Heart left ventricle (tissue), 16 donors: ENCODE results near the gene ACAP3. TPM values are rescaled to one million over a fixed set of nuclear protein-coding genes. Genes with fewer than 3 reads are reported as not detected.

Source experiments
- ATAC-seq, 4 donors: fragments of 200-7000 bp; cut with Tn5 transposase; one replicate each; pipeline ENCODE4 v1.9.1; 2020 to 2022; ENCODE audit warnings: moderate library complexity in 4 of 4, mild to moderate bottlenecking in 3 of 4, moderate number of reproducible peaks in 1 of 4
- DNase-seq, 5 donors: peaks; one replicate each; pipeline ENCODE4 v3.0.0-alpha.2; 2020
- H3K27ac ChIP-seq, 12 donors: fragments of 200-600 bp; sonication (generic) in 4 of 12; one replicate each; pipeline versions ENCODE4 v1.5.0 to v1.8.0; 2016 to 2022; ENCODE audit warnings: mild to moderate bottlenecking in 2 of 12
- H3K27me3 ChIP-seq, 9 donors: fragments of 200-600 bp; sonication (generic) in 2 of 9; one replicate each; pipeline versions ENCODE4 v1.5.1 to v1.8.0; 2016 to 2022; ENCODE audit warnings: mild to moderate bottlenecking in 3 of 9
- H3K36me3 ChIP-seq, 9 donors: fragments of 200-600 bp; sonication (generic) in 2 of 9; one replicate each; pipeline versions ENCODE4 v1.5.0 to v1.8.0; 2018 to 2022; ENCODE audit warnings: mild to moderate bottlenecking in 2 of 9
- H3K4me1 ChIP-seq, 12 donors: fragments of 200-600 bp; sonication (generic) in 4 of 12; one replicate each; pipeline versions ENCODE4 v1.5.0 to v1.8.0; 2016 to 2022; ENCODE audit warnings: mild to moderate bottlenecking in 3 of 12
- H3K4me3 ChIP-seq, 12 donors: fragments of 200-600 bp; sonication (generic) in 4 of 12; one replicate each; pipeline versions ENCODE4 v1.5.0 to v1.8.0; 2017 to 2022; ENCODE audit warnings: mild to moderate bottlenecking in 9 of 12, moderate library complexity in 4 of 12
- H3K9me3 ChIP-seq, 12 donors: fragments of 200-600 bp; sonication (generic) in 4 of 12; one replicate each; pipeline versions ENCODE4 v1.5.0 to v1.8.0; 2016 to 2022; ENCODE audit warnings: mild to moderate bottlenecking in 1 of 12
- CTCF ChIP-seq, 12 donors: fragments of 200-600 bp; sonication (generic) in 4 of 12; IDR thresholded peaks; one replicate each; pipeline versions ENCODE4 v1.5.0 to v1.8.0; 2018 to 2022; ENCODE audit warnings: antibody characterized with exemption in 12 of 12, mild to moderate bottlenecking in 5 of 12
- POLR2A ChIP-seq, 2 donors: fragments of 450-650 bp; IDR thresholded peaks; one replicate each; pipeline ENCODE4 v1.6.1; 2017; ENCODE audit warnings: antibody characterized with exemption in 2 of 2, mild to moderate bottlenecking in 2 of 2, moderate library complexity in 2 of 2
- WGBS, 4 donors: extraction: QIAGEN DNeasy Blood & Tissue Kit in 2 of 4; methylation state at CpG; one replicate each; pipeline versions ENCODE4 v1.1.5 to v1.1.7; 2013 to 2018; 5-methylcytosine and 5-hydroxymethylcytosine counted together
- intact Hi-C, 10 donors: fragments of 100-400 bp; cut with DNase I; formaldehyde crosslinking; loops; one replicate each; pipeline versions ENCODE4 v1.11.1 to v1.14.2; 2022
- polyA plus RNA-seq, 2 donors: library from polyadenylated mRNA; stranded (reverse); fragments of 200-250 nt; gene quantifications; one replicate each; pipeline ENCODE4 v1.2.3, GENCODE V29; 2013
- total RNA-seq, 9 donors: library from RNA; depleted of rRNA in 2 of 9; stranded (reverse); fragments of >200 nt in 2 of 9; fragmentation: NEBNext Ultra II Directional in 3 of 9; extraction: Animal tissue kit (Norgen Biotek cat#: 25700) in 3 of 9; gene quantifications; one replicate each; pipeline versions ENCODE4 v1.1.0 to v1.2.4, GENCODE V29; 2016 to 2023
- donor health status: ischemic (EF 13 %, LVEDD 7.1; RV severe dilation, severe dysfunction).
- donor health status: healthy with polysubstance abuse.
- donor health status: DM: no; HTN: yes; CAD: no.
- donor health status: DM: no; HTN: no; CAD: no.
- donor health status: ischemic (EF 25% LVEDD 6.9; RV normal size, moderate dysfunction).
- donor health status: ischemic (EF 25% LVEDD 5.7; RV mildly dilated, moderate dysfunction).
- donor health status: healthy.
- donor health status: DM: yes; HTN: yes; CAD: no.
- donor health status: ischemic (EF 35%, LVEDD 5.7; RV mildly dilated, moderate dysfunction).
- donor health status: nonischemic (EF 11% LVEDD 7.7; RV severe dilation, severe dysfunction).
- donor health status: DM: yes; HTN: yes; CAD: no.
- donor health status: PGD.
- donor health status: ischemic (EF 29% LVEDD 5.4; RV normal size, mild dysfunction).
- donor health status: nonischemic (EF 23%, LVEDD 6.1; RV moderate dilation, normal function).

Gene ACAP3
- total and polyA plus RNA-seq, 11 donors, result 20.1 to 59.5 (median 34.1) TPM

- Histone ChIP-seq H3K4me3 (peak overlapping the region in 2 of 12 donors; percentile 7 to 32), H3K27ac (peak overlapping the region in 5 of 12 donors; percentile 2 to 79 (median 66)), H3K9me3 (no peaks in the 10 kb centered on the region), H3K36me3 (peaks cover 0 to 24% (median 0%) of the 10 kb centered on the region in 9 donors), H3K27me3 (peaks cover 4 to 46% (median 18%) of the 10 kb centered on the region in 9 donors), H3K4me1 (peaks cover 2 to 64% (median 37%) of the 10 kb centered on the region in 12 donors)
- intact Hi-C loops, result no loop called here
- no peak for ATAC-seq
- DNase-seq, result no peak
- 23 to 44% (median 31%) methylated on average over 3 to 5 of the region's 5 CpGs for WGBS, 4 donors
- TF ChIP-seq CTCF (IDR thresholded peaks at IDR 0.05), result no peak
- TF ChIP-seq POLR2A (IDR thresholded peaks at IDR 0.05), result no peak
Measured at GRCh38 chr1:1352786-1353388, 45.2 kb upstream of the ACAP3 start.

- intact Hi-C loops, result no loop called here
- ATAC-seq (peak; percentile 14 to 35 (median 20)), DNase-seq (peak in 4 of 5 donors; percentile 64 to 86 (median 70))
- no peaks in the 10 kb centered on the region for H3K9me3 ChIP-seq
- WGBS, 4 donors, result 51 to 68% (median 55%) methylated on average over 25 to 29 of the region's 29 CpGs
- peak overlapping the region in 11 of 12 donors; percentile 9 to 79 (median 49) for H3K27ac ChIP-seq
- H3K4me1 ChIP-seq, result peaks cover 3 to 73% (median 47%) of the 10 kb centered on the region in 12 donors
- peaks cover 0 to 24% (median 0%) of the 10 kb centered on the region in 9 donors for H3K36me3 ChIP-seq
- no peak for TF ChIP-seq CTCF (IDR thresholded peaks at IDR 0.05)
- no peak for TF ChIP-seq POLR2A (IDR thresholded peaks at IDR 0.05)
- H3K4me3 ChIP-seq, result peak overlapping the region in 3 of 12 donors; percentile 19 to 32 (median 23)
- H3K27me3 ChIP-seq, result peaks cover under 1 to 42% (median 17%) of the 10 kb centered on the region in 9 donors
Measured at GRCh38 chr1:1351511-1352427, 44.0 kb upstream of the ACAP3 start.

- peaks cover 0 to 21% (median 11%) of the 10 kb centered on the region in 9 donors for H3K27me3 ChIP-seq
- peaks cover 3 to 73% (median 62%) of the 10 kb centered on the region in 12 donors for H3K4me1 ChIP-seq
- peaks cover 0 to 19% (median 0%) of the 10 kb centered on the region in 9 donors for H3K36me3 ChIP-seq
- intact Hi-C loops, result loop anchor here in 2 of 10 donors (2.0 kb wide), 2 partner anchors 25 to 41 kb away; partner anchors contain the start of genes CPTP (in 1 of the 2), INTS11 (in 1 of the 2) and PUSL1 (in 1 of the 2)
- H3K4me3 ChIP-seq, result peak within 1 kb of the TSS; percentile 56 to 98 (median 82)
- peak in 1 of 2 donors; percentile 73 for TF ChIP-seq POLR2A (IDR thresholded peaks at IDR 0.05)
- peak; percentile 23 to 65 (median 44) for TF ChIP-seq CTCF (IDR thresholded peaks at IDR 0.05)
- peak; percentile 67 to 86 (median 71) for DNase-seq
- ATAC-seq, result peak in 3 of 4 donors; percentile 11 to 52 (median 37)
- 0 to 1% methylated on average over 121 to 122 of the region's 122 CpGs; no CpG with 5 or more reads in 2 of the 4 donors for WGBS, 4 donors
- H3K9me3 ChIP-seq, result no peaks in the 10 kb centered on the region
- peak within 1 kb of the TSS; percentile 79 to 94 (median 87) for H3K27ac ChIP-seq
Measured at GRCh38 chr1:1349256-1350012, 41.7 kb upstream of the ACAP3 start, which contains the start of gene DVL1. DVL1 (minus strand) TSS chr1:1349418; CDS start chr1:1349065, 353 bp downstream.
